GM10248 (cell line): ENCODE results near the gene EPAS1.

Experiments used
- CTCF ChIA-PET: fragments of 300-600 bp; sonication (Branson Sonifier 250); formaldehyde crosslinking; extraction: SDS; loops from one replicate; lab custom pipeline; 2021; ENCODE audit warnings: antibody characterized with exemption; lab: Yijun Ruan, JAX
- POLR2A ChIA-PET: fragments of 350-650 bp; sonication (Branson Sonifier 250); formaldehyde crosslinking; extraction: SDS; loops from one replicate; lab custom pipeline; 2020; ENCODE audit warnings: antibody characterized with exemption; lab: Yijun Ruan, JAX
- DNase-seq: peaks from one replicate; pipeline ENCODE4 v3.0.0; 2012; ENCODE audit errors: extremely low spot score
- CTCF ChIP-seq: IDR thresholded peaks from 2 replicates; pipeline ENCODE4 v1.5.1; 2012; ENCODE audit warnings: mild to moderate bottlenecking, low read depth; ENCODE audit errors: extremely low read depth, missing control alignments, control extremely low read depth

Gene EPAS1

GRCh38 chr2:46328291-46328690 is 31.1 kb downstream of the EPAS1 start:
- POLR2A ChIA-PET, result no interaction called here
- DNase-seq, result no peak
- no peak for TF ChIP-seq CTCF
- CTCF ChIA-PET, result interaction anchor here (1.5 to 2.0 kb wide), 4 partner anchors 9 to 22 kb away, joined by 3 to 6 read pairs (median 6); no protein-coding TSS in a partner anchor

GRCh38 chr2:46328829-46329228 is 31.6 kb downstream of the EPAS1 start:
- DNase-seq, result no peak
- ChIA-PET POLR2A (no interaction called here), CTCF (interaction anchor here (2.0 kb wide), 1 partner anchor 10 kb away, joined by 6 read pairs; no protein-coding TSS in a partner anchor)
- TF ChIP-seq CTCF, result no peak

- no peak for TF ChIP-seq CTCF
- ChIA-PET POLR2A (no interaction called here), CTCF (interaction anchor here (0.8 to 2.0 kb wide), 2 partner anchors 10 to 12 kb away, joined by 3 to 6 read pairs; no protein-coding TSS in a partner anchor)
- no peak for DNase-seq
These were observed 32.1 kb downstream of the EPAS1 start for GRCh38 chr2:46329340-46329739.

- ChIA-PET CTCF (interaction anchor here (0.8 to 2.0 kb wide), 4 partner anchors 9 to 320 kb away, joined by 3 to 6 read pairs (median 4); no protein-coding TSS in a partner anchor), POLR2A (no interaction called here)
- no peak for DNase-seq
- TF ChIP-seq CTCF, result no peak
These were observed 32.9 kb downstream of the EPAS1 start for GRCh38 chr2:46329803-46330775.

GRCh38 chr2:46331109-46331766 is 34.0 kb downstream of the EPAS1 start:
- POLR2A ChIA-PET, result no interaction called here
- CTCF ChIA-PET, result interaction anchor here (1.1 kb wide), 1 partner anchor 319 kb away, joined by 3 read pairs; no protein-coding TSS in a partner anchor
- no peak for TF ChIP-seq CTCF
- no peak for DNase-seq

- DNase-seq, result no peak
- TF ChIP-seq CTCF, result no peak
- POLR2A ChIA-PET, result no interaction called here
- CTCF ChIA-PET, result interaction anchor here (1.3 to 1.4 kb wide), 2 partner anchors 14 to 339 kb away, joined by 3 to 4 read pairs; no protein-coding TSS in a partner anchor
These were observed 35.6 kb downstream of the EPAS1 start for GRCh38 chr2:46332686-46333281.
